GM12878 (cell line): ENCODE data around the gene VSTM4. TPM values are rescaled to one million over a fixed set of nuclear protein-coding genes. Genes with fewer than 3 reads are reported as not detected.
A peak's percentile ranks its signal among the peaks of the same experiment; 100 is the strongest.

Source experiments
- BCL11A ChIP-seq: IDR thresholded peaks from 2 replicates; pipeline ENCODE4 v1.6.1; 2011; ENCODE audit warnings: low read depth, low read length
- CBX3 ChIP-seq: fragments of 200-600 bp; sonication (generic); IDR thresholded peaks from 2 replicates; pipeline ENCODE4 v1.6.1; 2016; ENCODE audit warnings: low read depth, borderline replicate concordance
- CEBPZ ChIP-seq: fragments of 150-350 bp; IDR thresholded peaks from 2 replicates; pipeline ENCODE4 v1.6.1; 2016; ENCODE audit warnings: low read depth, low read length
- CHD2 ChIP-seq: IDR thresholded peaks from 2 replicates; pipeline ENCODE4 v1.6.1; 2011; ENCODE audit warnings: low read depth, low read length, improper control_type of control experiment, borderline replicate concordance
- DPF2 ChIP-seq: fragments of 450-650 bp; IDR thresholded peaks from 2 replicates; pipeline ENCODE4 v1.6.1; 2017; ENCODE audit warnings: mild to moderate bottlenecking
- EED ChIP-seq: sonication (generic); IDR thresholded peaks from 2 replicates; pipeline ENCODE4 v1.6.1; 2016; ENCODE audit warnings: antibody characterized with exemption, low read depth
- HDGF ChIP-seq: fragments of 450-650 bp; IDR thresholded peaks from 2 replicates; pipeline ENCODE4 v1.6.1; 2016; ENCODE audit warnings: antibody characterized with exemption
- MAX ChIP-seq: IDR thresholded peaks from 2 replicates; pipeline ENCODE4 v1.6.1; 2012; ENCODE audit warnings: low read depth, low read length, improper control_type of control experiment
- MEF2B ChIP-seq: fragments of 450-650 bp; IDR thresholded peaks from 2 replicates; pipeline ENCODE4 v1.6.1; 2018; ENCODE audit warnings: mild to moderate bottlenecking, moderate library complexity; ENCODE audit not compliant: partially characterized antibody, poor library complexity, severe bottlenecking
- MYB ChIP-seq: fragments of 150-350 bp; IDR thresholded peaks from 2 replicates; pipeline ENCODE4 v1.6.1; 2014; ENCODE audit warnings: mild to moderate bottlenecking, low read depth, low read length, borderline replicate concordance
- NFIC ChIP-seq: IDR thresholded peaks from 2 replicates; pipeline ENCODE4 v1.6.1; 2012; ENCODE audit warnings: low read depth, mild to moderate bottlenecking, inconsistent platforms, low read length, moderate library complexity
- POLR2AphosphoS2 ChIP-seq: IDR thresholded peaks from 2 replicates; pipeline ENCODE4 v1.6.1; 2011; ENCODE audit warnings: low read depth, mild to moderate bottlenecking, low read length, improper control_type of control experiment, moderate library complexity
- POU2F2 ChIP-seq: IDR thresholded peaks from 3 replicates; pipeline ENCODE4 v1.6.1; 2011; ENCODE audit warnings: low read depth, mild to moderate bottlenecking, low read length, borderline replicate concordance
- RUNX3 ChIP-seq: IDR thresholded peaks from 2 replicates; pipeline ENCODE4 v1.6.1; 2012; ENCODE audit warnings: low read length, inconsistent platforms
- SREBF1 ChIP-seq: IDR thresholded peaks from 2 replicates; pipeline ENCODE4 v1.6.1; 2012; ENCODE audit warnings: mild to moderate bottlenecking, low read length
- SUPT20H ChIP-seq: IDR thresholded peaks from 2 replicates; pipeline ENCODE4 v1.6.1; 2011; ENCODE audit warnings: low read depth, mild to moderate bottlenecking, low read length, moderate library complexity, borderline replicate concordance; ENCODE audit not compliant: control insufficient read depth
- SUZ12 ChIP-seq: fragments of 200-600 bp; sonication (generic); IDR thresholded peaks from one replicate; pipeline ENCODE4 v1.6.1; 2018; ENCODE audit warnings: antibody characterized with exemption, mild to moderate bottlenecking; ENCODE audit not compliant: unreplicated experiment
- TCF12 ChIP-seq: IDR thresholded peaks from 2 replicates; pipeline ENCODE4 v1.6.1; 2011; ENCODE audit warnings: low read depth, mild to moderate bottlenecking, low read length
- TCF3 ChIP-seq: IDR thresholded peaks from 2 replicates; pipeline ENCODE4 v1.6.1; 2012; ENCODE audit warnings: low read depth, mild to moderate bottlenecking, low read length, borderline replicate concordance; ENCODE audit not compliant: insufficient read depth
- USF2 ChIP-seq: IDR thresholded peaks from 2 replicates; pipeline ENCODE4 v1.6.1; 2011; ENCODE audit warnings: low read depth, low read length, improper control_type of control experiment, borderline replicate concordance
- ZNF207 ChIP-seq: fragments of 450-650 bp; IDR thresholded peaks from 2 replicates; pipeline ENCODE4 v1.6.1; 2014; ENCODE audit warnings: antibody characterized with exemption, mild to moderate bottlenecking, borderline replicate concordance
- ZNF592 ChIP-seq: fragments of 450-650 bp; IDR thresholded peaks from 2 replicates; pipeline ENCODE4 v1.6.1; 2017; ENCODE audit warnings: mild to moderate bottlenecking, moderate library complexity
- polyA plus RNA-seq, 11 experiments: library from polyadenylated mRNA; depleted of rRNA in 4 of 11; unstranded in 6 of 11; stranded (reverse) in 5 of 11; fragments of >200 nt; fragmentation: Nextera tagmentation in 4 of 11; fragmentation: Illumina TruSeq in 1 of 11; extraction: Ambion mirVana in 4 of 11; extraction: Trizol in 1 of 11; gene quantifications; 1 replicate in 1 of 11; 2 replicates in 10 of 11; pipeline versions ENCODE4 v1.2.1 to v1.2.3, GENCODE V29; 2011 to 2016; ENCODE audit warnings: inconsistent platforms in 2 of 11, missing spikeins in 2 of 11, low read depth in 1 of 11
- total RNA-seq, 4 experiments: library from RNA; depleted of rRNA in 3 of 4; stranded (reverse); fragments of >200 nt in 3 of 4; fragmentation: Illumina TruSeq in 1 of 4; extraction: Trizol in 1 of 4; gene quantifications; 2 replicates each; pipeline versions ENCODE4 v1.2.1 to v1.2.3, GENCODE V29; 2013 to 2021

VSTM4 gene
- total and polyA plus RNA-seq, 10 of the 15 experiments (the other 5 are each of a cell fraction or from before 2014, with no cell fraction given), result 0.01 to 0.14 (median 0.02) TPM; not detected in 7

- no peak for TF ChIP-seq ZNF592
- no peak for TF ChIP-seq HDGF
- TF ChIP-seq NFIC, result peak; percentile 65
- no peak for TF ChIP-seq MAX
- TF ChIP-seq EED, result peak; percentile 93
- peak; percentile 84 for TF ChIP-seq RUNX3
- TF ChIP-seq CBX3, result no peak
- TF ChIP-seq SUPT20H, result no peak
- no peak for TF ChIP-seq SREBF1
- TF ChIP-seq TCF12, result no peak
- TF ChIP-seq DPF2, result peak; percentile 75; the same call in 1 of the 2 replicates
- no peak for TF ChIP-seq CEBPZ
- TF ChIP-seq TCF3, result 0 out of 2 replicates have a peak, but pooled peaks have one; percentile 35
- no peak for TF ChIP-seq MYB
- no peak for TF ChIP-seq POLR2AphosphoS2
- TF ChIP-seq POU2F2, result no peak
- TF ChIP-seq CHD2, result no peak
- peak; percentile 34; the same call in 1 of the 2 replicates for TF ChIP-seq BCL11A
- TF ChIP-seq ZNF207, result no peak
- no peak for TF ChIP-seq USF2
- TF ChIP-seq MEF2B, result no peak
- TF ChIP-seq SUZ12, result no peak
These were observed 38.4 kb downstream of the VSTM4 start (continued) for GRCh38 chr10:49076741-49077521.
